8988T (cell line): ENCODE measurements around the gene ICA1.
"Not testable (repeated sequence)": the region's sequence is repeated elsewhere in the genome, so short reads cannot be mapped to it uniquely, and the experiment has no call there.

ENCODE experiments used
- DNase-seq: peaks from one replicate; pipeline ENCODE4 v3.0.0; 2011

The ICA1 gene

DNA sequence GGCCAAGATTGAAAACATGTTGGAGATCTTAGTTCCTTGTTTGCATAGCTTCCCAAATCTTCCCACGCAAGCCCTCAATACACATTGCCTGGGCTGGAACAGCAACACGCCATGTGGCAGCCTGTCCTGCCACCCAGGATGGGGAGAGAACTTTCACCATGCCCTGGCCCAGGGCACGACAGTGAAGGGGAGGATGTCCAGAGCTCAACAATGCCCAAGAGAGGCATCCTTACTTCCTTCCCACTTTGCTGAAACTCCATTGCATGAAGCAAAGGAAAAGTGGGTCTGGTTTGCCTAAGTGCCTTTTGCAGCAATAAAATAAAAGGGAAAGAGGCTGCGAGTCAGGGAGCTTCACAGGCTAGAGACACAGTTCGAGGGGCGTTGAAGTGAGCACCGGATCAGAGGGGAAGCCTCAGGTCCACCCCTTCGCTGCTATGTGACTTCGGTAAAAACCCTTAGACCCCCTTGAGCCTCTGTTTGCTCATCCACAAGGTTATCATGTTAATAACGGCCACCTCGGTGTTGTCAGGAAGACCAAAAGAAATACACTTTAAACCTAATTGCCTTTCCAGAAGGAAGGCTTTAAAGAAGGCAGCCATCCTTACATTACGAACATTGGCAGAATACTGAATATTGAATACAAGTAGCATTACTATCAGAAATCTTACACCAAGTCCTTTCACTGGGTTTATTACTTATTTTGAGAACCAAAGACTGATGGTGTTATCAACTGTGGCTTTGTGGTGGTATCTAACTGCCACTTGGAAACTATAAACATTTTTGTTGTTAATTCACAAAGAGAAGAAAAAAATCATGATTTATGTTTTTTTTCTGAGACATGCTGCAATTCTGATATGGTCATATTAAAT is 133.3 kb downstream of the ICA1 start:
- DNase-seq = no peak

DNA sequence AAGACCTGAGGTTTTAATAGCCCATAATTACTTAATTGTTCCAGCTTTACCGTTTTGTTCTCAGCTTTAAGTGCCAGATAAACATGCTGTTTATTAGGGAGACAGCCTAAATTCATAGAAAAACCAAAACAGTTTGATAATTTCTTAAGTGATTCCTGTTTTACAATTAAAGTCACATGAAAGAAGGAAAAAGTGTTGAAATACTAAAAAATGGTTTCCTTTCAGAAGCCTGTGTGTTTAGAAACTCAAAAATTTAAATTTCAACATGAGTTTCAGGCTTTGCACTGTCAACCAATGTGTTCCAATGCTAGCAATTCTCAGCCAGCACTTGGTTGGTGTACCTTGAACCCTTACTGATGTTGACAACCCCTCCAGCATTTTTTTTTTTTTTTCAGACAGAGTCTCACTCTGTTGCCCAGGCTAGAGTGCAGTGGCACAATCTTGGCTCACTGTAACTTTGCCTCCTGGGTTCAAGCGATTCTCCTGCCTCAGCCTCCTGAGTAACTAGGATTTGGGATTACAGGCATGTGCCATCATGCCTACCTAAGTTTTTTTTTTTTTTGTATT is 135.3 kb downstream of the ICA1 start:
- DNase-seq = no peak

DNA sequence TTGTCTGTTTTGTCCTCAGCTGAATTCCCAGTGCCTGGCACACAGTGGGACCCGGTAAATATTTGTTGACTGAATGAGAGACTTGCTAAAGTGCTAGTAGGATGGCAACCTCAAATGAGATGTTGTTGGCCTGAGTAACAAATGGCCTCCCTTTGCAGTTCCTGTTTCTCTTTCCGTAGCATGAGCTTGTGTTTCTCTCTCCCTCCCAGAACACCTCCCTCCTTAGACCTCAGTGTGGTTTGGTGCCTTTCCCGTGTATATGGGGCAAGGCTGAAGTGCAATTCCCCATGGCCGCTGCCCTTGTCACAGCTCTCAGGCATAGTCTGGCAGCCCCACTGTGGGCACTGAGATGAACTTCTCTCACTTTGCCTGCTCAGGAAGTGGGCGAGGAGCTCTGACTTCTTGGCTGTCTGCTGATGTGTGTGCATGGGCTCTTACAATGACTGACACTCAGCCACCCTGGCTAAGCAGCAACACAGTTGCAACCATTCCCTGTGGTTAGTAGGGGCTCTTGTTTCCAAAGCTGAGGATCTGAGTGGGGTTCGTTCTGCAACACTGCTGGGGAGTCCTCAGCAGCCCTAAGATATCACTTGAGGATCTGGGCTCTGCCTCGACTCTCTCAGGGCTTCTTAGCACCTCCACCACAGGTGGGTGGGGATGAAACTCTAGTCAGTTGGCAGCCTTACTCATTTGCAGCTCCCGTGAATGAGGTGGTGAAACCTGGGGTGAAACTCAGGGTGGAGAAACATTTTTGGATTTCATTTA is 136.1 kb downstream of the ICA1 start:
- no peak for DNase-seq

DNA sequence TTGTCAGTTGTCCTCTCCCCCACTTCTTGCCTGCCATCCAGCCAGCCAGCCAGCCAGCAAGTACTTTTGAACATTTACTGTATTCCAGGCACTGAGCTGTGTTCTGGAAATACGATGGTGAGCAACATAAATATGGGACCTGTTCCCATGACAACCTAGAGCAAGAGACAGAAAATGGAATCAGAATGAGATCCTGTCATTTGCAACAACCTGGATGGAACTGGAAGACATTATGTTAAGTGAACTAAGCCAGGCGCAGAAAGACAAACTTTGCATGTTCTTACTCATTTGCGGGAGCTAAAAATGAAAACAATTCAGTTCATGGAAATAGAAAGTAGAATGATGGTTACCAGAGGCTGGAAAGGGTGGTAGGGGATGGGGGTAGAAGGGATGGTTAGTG is 140.7 kb downstream of the ICA1 start:
- DNase-seq = no peak

DNA sequence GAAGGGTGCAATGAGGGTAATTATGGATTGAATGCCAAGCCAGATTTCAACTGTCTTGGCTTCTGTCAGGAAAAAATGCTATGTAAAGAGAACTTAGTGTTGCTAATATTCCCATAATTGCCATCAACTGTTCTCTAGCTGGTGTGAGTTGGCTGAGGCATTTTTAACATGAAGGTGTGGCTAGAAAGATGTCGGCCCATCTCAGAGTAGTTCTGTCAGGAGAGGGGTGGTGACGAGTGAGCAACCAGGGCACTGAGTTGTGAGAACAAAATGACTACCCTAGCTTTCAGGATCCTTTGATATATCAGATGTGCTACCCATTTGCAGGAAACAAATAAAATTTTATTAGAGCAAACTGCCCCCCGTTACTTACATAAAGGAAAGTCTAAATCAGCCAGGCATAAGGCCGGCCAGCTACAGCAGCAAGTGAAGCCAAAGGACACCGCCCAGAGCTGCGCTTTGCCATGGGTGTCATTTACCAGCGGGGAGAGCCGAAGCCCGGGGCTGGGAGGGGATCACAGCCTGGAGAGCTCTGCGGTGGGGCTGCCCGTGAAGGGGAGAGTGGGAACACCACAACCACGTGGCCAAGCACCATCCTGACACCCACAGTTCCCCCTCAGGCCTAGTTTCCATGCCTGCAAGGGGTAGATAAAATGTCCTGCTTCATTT is 141.4 kb downstream of the ICA1 start:
- DNase-seq = no peak

DNA sequence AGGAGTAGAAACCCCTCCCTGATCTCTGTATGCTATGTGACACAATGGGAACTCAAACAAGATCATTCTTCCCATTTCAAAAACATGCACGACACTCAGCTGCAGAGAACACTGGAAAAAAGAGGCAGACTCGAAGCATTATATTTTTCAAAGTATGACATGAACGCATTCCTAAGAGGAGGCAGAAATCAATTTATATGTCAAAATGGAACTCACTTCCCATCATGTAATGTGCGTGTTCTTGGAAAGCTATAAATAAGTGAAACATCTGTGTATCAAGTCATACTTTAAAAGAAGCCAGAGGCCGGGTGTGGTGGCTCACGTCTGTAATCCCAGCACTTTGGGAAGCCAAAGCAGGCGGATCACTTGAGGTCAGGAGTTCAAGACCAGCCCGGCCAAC is 142.7 kb downstream of the ICA1 start:
- no peak for DNase-seq

DNA sequence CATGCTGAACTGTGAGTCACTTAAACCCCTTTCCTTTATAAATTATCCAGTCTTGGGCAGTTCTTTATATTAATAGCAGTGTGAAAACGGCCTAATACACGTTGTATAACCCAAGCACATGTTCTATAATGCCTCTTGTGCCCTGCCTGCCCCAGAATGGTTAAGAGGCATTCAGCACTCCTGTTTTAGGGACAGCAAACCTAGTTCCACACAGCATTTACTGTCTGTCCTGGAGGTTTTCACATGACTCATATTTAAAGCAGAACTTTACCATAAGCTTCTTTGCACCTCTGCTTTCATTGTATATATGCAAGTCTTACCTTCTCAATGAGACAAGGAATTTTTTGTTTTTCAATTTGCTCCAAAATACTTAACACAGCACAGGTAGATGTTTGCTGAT is 144.8 kb downstream of the ICA1 start:
- no peak for DNase-seq

DNA sequence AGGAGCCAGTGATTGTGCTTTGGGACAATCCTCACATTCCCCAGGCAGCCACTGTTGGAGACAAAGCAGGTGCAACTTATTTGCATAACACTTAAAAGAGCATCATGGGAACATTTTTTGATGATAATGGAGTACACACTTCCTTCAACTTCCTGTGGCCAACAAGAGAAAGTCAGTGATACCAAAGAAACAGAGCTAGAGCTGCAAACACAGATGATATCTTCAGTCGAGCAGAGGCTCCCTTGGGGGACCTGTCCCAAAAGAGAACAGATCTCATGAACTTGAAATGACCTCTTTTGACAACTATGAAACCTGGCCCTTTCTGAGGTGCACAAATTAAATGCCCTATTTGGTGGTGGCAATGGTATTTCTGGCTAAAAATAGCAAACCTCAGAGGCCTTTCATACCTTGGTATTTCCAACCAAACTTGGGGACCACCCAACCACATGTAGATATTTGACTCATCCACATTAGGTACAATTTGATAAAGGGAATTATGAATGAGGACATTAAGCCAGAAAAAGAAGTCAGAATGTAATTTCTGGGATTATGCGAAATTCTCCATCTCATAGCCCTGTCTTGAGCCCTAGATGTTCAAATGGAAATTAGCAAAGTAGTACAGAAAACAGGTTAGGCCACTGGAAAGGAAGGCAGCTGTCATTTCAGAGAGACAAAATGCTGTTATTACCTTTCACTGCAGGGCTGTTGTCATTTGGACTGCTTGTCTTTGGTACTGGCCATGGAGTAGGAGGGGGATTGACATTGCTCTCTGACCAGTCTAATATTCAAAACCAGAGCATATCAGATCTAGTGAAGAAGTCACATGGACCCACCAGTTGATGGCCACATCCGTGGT is 146.2 kb downstream of the ICA1 start:
- DNase-seq = no peak

DNA sequence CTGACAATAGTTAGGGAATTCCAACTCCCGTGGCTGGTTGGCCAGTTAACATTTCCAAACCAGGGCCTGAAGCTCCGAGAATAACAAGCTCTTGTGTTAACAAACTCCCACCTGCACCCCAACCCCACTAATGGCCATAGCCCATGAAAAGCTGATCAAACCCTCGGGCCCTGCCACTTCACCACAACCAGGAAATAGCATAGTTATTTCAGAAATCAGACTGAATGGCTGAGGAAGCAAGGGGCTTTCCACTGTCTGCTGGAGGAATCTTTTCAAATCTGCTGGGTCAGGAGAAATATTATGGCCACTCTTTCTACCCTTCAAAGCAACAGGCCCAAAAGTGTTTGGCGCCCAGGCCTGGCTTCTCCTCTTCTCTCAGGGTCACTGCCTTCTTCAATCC is 147.8 kb downstream of the ICA1 start:
- no peak for DNase-seq

DNA sequence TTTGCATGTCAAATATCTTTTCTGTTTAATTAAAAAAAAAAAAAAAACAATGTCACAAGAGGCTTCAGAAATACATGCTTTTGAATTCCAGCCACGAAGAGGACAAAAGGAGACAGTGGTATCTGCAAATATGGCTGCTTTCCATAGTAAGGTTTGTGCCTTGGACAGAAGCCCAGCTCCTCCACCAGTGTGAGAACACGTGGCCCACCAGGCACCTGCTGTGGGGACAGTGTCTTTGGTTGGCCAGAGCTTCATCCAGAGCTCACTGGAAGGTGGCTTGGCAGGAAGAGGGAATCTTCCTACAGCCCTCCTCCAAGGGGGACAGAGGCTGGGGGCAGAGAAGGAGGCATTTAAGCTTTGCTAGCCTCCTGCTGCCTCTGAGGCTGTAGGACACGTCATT is 148.8 kb downstream of the ICA1 start:
- DNase-seq = no peak

DNA sequence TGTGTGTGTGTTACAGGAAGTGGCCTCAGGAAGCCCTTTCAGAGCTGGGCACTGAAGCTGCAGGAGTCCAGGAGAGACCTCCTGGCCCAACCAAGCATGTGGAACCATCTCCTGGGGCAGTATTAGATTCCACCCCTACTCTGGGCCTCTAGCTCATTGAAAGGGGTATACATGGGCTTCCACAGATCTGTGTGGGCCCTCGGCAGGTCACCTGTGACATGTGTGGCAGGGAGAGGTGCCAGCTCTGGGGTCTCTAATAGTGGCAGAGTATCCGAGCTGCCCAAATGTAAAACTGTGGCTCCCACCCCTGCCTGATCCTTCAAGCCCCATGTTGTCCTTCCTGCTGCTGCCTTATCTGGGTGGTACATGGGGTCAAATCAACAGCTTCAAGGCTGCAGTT is 149.3 kb downstream of the ICA1 start:
- DNase-seq = no peak

DNA sequence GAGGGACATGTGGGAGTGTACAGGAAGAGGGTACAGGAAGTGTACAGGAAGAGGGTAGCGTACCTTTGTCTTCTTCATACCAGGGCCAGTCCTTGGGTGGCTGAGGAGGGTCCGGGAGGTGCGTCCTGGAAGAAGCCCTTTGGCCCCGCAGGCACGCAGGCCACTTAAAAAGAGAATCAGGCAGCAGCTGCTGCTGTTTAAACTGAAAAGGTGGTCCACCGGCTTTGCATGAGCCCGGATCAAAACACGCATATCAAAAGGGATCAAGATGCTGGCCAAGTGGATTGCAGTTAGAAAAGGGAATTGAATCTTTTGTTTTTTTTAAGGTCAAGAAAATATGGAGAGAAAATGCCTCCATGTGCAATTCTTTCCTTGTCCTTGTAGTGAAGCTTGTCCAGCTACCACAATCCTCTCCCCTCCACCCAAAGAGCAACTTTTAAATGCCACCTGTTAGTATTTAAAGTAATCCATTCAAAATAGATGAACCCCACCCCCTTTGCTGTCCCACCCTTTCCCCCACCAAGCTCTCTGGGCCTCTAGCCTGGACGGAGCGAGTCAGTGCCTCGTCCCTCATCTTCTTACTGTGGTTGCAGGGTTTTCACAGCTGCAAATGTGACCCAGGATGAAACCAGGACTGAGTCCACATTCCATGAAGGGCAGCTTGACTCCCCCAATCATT is 150.5 kb downstream of the ICA1 start:
- no peak for DNase-seq

DNA sequence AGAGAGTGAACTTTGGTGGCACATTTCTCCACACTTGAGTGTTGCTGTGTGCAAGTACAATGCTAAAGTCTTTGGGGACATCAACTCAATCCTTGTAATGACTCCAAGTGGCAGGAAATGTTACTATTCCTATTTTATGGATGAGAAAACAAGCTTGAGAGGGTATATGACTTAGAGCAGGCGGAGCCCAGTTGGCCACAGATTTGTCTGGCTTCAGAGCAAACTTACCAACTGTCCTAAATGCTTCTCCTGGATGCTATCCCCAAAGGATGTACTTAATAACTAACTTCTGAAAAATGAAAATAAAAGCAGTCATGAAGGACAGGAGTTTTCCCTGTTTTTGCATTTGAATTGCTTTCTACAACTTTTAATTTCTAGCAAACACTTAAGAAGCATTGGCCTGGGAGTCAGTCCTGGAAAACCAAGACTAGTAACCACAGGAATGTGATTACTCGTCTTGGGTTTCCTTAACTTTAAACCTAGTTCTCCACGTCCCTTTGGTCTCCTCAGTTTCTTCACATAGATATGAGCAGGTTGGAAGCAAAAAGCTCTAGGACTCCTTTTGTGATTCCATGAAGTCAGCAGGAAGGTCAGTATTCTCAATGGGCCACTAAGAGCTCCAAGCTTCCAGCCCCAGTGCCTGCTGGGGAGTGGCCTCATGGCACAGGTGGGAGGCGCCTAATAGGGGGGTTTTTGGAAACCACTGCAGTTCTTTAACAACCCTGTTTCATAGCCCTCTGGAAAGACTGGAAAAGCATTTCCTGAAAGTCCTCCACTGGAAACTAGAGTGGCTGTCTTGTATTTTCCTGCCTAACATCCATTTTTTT is 152.6 kb downstream of the ICA1 start:
- DNase-seq = no peak

DNA sequence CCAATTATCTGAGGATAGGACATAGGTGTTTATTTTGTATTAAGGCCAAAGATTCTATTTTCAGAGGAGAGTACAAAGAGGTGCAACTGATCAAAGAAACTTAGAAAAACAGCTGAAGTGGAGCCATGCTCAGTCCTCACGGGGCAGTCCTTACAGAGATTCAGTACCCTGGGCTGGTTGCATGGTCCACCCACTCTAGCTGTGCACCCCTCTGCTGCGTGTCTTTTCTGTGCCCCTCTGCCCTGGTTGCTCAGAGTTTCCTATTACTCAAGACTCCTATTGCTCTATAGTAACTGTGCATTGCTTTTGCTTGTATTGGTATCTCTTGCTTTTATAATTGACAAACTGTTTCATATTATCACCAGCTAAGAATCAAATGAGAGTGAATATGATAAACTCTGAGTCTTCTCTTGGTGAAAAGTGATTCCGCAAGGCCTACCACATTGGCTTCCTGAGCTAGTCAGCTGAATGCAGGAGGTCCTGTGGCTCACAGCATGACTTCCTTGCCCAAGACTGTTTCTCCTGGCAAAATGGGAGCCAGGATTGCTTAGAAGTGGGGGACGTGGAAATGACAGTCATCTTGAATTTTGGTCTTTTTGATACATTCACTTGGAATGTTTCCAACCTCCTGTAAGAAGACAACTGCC is 156.4 kb downstream of the ICA1 start:
- DNase-seq = no peak

DNA sequence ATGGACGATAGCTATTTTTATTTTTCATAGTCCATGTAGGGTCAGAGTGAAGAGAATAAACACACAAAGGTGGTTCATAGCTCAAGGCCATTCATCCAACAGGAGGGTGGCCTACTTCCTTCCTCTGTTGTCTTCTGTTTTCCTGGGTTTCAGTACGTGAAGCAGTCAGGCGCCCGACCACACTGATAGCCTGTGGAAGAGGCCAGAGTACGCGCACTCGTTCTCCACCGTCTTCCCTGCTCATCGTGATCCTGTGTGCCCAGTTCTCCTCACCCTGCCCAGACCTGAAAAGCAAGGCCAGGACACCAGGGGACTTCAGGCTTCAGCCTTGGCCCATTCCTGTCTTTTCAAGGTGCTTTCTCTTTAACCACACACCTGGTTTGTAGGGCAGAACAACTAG is 158.7 kb downstream of the ICA1 start:
- no peak for DNase-seq

DNA sequence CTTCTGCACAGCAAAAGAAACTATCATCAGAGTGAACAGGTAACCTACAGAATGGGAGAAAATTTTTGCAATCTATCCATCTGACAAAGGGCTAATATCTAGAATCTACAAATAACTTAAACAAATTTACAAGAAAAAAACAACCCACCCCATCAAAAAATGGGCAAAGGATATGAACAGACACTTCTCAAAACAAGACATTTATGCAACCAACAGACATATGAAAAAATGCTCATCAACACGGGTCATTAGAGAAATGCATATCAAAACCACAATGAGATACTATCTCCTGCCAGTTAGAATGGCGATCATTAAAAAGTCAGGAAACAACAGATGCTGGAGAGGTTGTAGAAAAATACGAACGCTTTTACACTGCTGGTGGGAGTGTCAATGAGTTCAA is 160.7 kb downstream of the ICA1 start:
- not testable (repeated sequence) for DNase-seq

DNA sequence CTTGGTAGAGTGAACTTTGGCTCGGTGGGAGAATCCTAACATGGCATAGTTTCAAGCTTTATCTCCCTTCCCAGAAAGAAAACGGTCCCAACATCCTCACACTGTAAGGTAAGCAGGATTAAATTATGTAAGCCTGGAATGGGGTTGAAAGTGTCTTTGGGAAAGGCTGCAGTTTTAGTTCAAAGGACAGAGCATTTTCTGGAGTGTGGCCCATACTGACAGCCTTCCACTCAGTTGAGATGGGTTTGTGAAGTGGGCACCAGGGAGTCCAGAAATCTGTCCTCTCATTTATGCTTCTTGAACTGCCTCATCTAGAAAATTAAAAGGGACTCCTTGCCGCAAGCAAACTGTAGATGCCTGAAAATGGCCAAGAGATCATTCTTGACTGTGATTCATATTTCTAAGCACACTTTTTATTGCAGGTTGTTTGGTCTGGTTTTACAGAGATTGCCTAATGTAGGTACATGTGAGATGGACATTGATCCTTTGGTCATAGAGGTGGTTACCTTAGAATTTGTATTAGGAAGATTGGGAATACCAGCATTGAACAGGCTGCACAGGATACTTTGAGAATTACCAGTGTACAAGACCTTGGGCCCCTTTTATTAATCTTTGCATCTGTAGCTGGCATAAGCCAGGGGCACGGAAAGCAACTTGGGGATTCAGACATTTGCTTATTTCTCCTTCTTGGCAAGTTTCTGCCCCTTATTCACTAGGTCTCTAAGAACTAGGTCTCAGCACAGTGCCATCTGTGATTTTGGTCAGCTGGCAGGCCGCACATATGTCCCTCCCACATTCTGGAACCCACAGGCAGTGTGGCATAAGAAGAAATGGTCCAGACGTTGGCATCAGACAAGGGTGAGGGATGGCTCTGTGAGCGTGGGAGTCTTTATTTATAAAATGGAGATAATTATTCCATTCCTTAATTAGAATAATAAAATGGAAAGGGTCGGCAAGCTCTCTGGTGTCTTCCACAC is 167.5 kb downstream of the ICA1 start:
- no peak for DNase-seq

DNA sequence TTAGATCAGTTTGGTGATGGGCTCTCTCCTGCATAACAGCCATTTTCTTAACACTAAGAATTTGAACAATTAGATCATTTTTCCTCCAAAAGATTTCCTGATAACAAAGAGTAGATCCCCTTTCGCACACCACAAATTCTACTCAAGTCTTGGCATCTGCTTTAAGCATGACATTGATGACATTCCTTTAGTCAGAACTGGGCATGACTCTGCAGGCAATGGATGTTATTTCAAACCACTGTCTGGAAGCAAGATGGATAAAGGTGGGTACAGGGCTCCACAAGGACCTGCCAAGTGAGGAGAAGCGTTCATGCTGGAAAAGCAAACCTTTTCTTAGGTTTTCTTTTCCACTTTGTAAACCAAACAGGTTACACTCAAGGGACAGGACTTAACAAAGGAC is 169.8 kb downstream of the ICA1 start:
- no peak for DNase-seq
